Lower leg skin (tissue), 3 donors: Measurements from ENCODE around the gene WDR70.

ENCODE experiments used
- CTCF ChIP-seq, 3 donors: fragments of 450-650 bp; IDR thresholded peaks; one replicate each; pipeline ENCODE4 v1.5.1; 2016; ENCODE audit warnings: antibody characterized with exemption in 3 of 3, mild to moderate bottlenecking in 3 of 3, moderate library complexity in 2 of 3
- POLR2A ChIP-seq, 2 donors: fragments of 450-650 bp; IDR thresholded peaks; one replicate each; pipeline ENCODE4 v1.6.1; 2016 to 2017; ENCODE audit warnings: antibody characterized with exemption in 2 of 2, mild to moderate bottlenecking in 1 of 2, moderate library complexity in 1 of 2

GRCh38 chr5:37787742-37788141 is 408.6 kb downstream of the WDR70 start:
- TF ChIP-seq CTCF (IDR thresholded peaks at IDR 0.05) (no peak), POLR2A (IDR thresholded peaks at IDR 0.05) (no peak)
